Measurements from ENCODE around the gene CAMTA1.

Gene CAMTA1

DNA sequence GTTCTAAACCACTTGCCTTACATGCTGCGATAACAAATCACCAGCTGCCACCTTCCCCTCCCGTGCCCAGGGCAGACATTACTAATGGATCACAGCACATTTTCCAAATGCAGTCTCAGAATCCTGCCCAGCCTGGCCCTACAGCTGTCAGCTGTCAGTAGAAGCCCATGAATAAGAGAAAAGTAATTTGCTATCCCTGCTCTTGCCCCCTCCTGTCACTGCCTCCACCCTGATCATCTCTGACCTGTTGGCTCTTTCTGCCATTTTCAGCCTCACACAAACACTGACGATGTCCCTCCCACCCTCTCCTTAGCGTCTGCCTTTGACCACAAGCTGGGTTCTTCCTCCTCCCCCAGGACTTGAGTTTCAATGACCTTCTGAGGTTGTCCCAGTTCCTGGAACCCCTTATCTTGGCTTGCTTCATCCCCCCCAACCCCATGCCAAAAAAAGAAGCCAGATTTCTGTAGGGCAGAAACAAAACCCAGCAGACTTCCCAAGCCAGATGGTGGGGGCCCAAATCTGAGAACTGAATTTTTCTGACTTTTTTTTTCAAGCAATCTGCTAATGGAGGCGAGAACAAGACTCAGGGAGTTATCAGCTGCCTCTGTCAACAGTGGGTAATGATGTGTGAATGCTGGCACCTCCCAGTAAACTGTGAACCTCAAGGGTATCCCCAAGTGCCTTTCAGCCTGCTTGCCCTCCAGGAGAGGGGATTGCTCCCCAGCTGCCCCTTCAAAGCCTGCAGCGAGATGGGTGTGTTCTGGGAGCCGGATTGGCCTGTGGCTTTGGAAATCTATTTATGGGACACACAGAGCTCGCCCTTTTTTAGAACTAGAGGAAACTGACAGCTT is 769.4 kb downstream of the CAMTA1 start:
- CTCF ChIA-PET: no interaction called here
- no peak for TF ChIP-seq ARNT (IDR thresholded peaks at IDR 0.05)
- TF ChIP-seq TARDBP (IDR thresholded peaks at IDR 0.05): no peak
- TF ChIP-seq L3MBTL2 (conservative IDR thresholded peaks at IDR 0.05): no peak
- no peak for TF ChIP-seq BHLHE40 (IDR thresholded peaks at IDR 0.05; ENCODE audit: borderline replicate concordance)
- no peak for TF ChIP-seq FOXA1 (IDR thresholded peaks at IDR 0.05)
- TF ChIP-seq FOXM1 (IDR thresholded peaks at IDR 0.05; ENCODE audit: borderline replicate concordance): no peak
- TF ChIP-seq, protein P1, sequence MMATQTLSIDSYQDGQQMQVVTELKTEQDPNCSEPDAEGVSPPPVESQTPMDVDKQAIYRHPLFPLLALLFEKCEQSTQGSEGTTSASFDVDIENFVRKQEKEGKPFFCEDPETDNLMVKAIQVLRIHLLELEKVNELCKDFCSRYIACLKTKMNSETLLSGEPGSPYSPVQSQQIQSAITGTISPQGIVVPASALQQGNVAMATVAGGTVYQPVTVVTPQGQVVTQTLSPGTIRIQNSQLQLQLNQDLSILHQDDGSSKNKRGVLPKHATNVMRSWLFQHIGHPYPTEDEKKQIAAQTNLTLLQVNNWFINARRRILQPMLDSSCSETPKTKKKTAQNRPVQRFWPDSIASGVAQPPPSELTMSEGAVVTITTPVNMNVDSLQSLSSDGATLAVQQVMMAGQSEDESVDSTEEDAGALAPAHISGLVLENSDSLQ (IDR thresholded peaks at IDR 0.05): no peak
- TF ChIP-seq SP1 (IDR thresholded peaks at IDR 0.05): no peak
- no peak for TF ChIP-seq ZNF384 (IDR thresholded peaks at IDR 0.05)
- TF ChIP-seq ELF4 (IDR thresholded peaks at IDR 0.05): no peak
- TF ChIP-seq FOXK2 (IDR thresholded peaks at IDR 0.05): no peak
- TF ChIP-seq SUZ12 (IDR thresholded peaks at IDR 0.05): no peak
- no peak for TF ChIP-seq CTBP1 (IDR thresholded peaks at IDR 0.05; ENCODE audit: borderline replicate concordance)
- TF ChIP-seq LEF1 (IDR thresholded peaks at IDR 0.05; ENCODE audit: borderline replicate concordance): no peak
- TF ChIP-seq NFRKB (IDR thresholded peaks at IDR 0.05): no peak
- no peak for TF ChIP-seq HDGF (IDR thresholded peaks at IDR 0.05; ENCODE audit: borderline replicate concordance)
- POLR2A ChIA-PET: no interaction called here
- no peak for DNase-seq (ENCODE audit: extremely low spot score)

DNA sequence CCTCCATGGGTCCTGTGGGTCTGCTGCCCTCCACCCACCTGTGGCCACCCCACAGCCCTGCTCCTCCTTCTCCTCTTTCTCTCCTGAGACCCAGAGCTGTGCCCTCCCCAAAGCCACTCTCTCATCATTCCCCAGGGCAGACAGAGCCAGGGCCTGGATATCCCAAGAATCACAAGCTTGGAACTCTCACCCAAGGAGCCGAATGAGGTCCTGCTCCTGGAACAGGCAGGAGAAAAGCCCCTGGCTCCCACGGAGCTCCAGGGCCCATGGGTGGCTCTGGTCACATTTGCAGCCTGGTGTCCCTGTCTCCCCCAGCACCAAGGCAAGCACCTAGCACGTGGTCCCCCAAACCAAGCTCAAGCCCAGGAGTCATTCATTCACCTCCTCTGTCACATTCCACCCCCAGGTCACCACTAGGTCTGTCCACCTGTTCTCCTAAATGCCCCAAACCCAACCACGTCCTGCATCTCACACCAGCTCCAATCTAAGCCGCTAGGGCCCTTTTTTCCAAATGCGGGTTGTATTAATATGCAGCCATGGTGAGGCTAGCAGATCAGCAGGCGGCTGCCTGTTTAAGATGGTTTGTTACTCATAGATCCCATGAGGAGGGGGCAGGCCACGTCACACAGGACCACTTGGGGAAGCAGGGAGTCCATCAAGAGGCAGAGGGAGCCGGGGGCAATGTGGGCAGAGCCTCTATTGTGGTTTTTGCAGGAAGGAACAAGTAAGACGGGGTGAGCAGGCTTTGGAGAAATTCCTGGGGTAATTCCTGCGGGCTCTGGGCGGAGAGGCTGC is 770.3 kb downstream of the CAMTA1 start:
- ChIA-PET POLR2A (no interaction called here), CTCF (no interaction called here)
- TF ChIP-seq FOXA1 (IDR thresholded peaks at IDR 0.05) (no peak), HDGF (IDR thresholded peaks at IDR 0.05; ENCODE audit: borderline replicate concordance) (no peak), ELF4 (IDR thresholded peaks at IDR 0.05) (no peak), CTBP1 (IDR thresholded peaks at IDR 0.05; ENCODE audit: borderline replicate concordance) (no peak), ZNF384 (IDR thresholded peaks at IDR 0.05) (no peak), BHLHE40 (IDR thresholded peaks at IDR 0.05; ENCODE audit: borderline replicate concordance) (no peak), NFRKB (IDR thresholded peaks at IDR 0.05) (no peak), TARDBP (IDR thresholded peaks at IDR 0.05) (no peak), L3MBTL2 (conservative IDR thresholded peaks at IDR 0.05) (no peak)
- TF ChIP-seq, protein P1 (IDR thresholded peaks at IDR 0.05): no peak
- DNase-seq (ENCODE audit: extremely low spot score): no peak

DNA sequence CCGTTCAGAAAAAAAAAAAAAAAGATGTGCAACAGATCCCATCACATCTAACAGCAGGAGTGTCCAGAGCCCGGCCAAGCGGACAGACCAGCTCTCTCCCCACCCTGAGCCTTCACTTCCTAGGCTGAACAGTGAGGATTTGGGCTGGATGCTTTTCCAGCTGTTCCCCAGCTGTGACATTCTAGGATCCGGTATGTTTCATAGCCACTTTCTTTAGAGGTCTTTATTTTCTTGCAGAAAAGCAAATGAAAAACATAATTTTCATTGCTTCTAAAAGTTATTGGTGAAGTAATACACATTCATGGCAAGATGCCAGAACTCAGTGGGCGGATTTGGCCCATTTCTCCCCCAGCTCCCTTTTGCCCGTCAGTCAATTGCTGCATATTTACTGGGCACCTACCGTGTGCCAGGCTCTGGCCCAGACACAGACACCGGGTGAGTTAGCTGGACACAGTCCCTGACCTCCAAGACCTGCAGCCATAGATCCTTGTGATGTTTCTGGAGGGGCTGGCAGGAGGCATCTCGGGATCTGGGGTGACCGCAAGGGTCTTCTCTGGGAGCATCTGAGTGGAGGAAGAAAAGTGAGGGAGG is 772.1 kb downstream of the CAMTA1 start:
- CTCF ChIA-PET: no interaction called here
- POLR2A ChIA-PET: no interaction called here
- no peak for DNase-seq (ENCODE audit: extremely low spot score)
- TF ChIP-seq ARNT (IDR thresholded peaks at IDR 0.05) (no peak), FOXM1 (IDR thresholded peaks at IDR 0.05; ENCODE audit: borderline replicate concordance) (no peak), ELF4 (IDR thresholded peaks at IDR 0.05) (no peak), HDGF (IDR thresholded peaks at IDR 0.05; ENCODE audit: borderline replicate concordance) (no peak), FOXA1 (IDR thresholded peaks at IDR 0.05) (no peak), LEF1 (IDR thresholded peaks at IDR 0.05; ENCODE audit: borderline replicate concordance) (no peak)
- TF ChIP-seq, protein P1 (IDR thresholded peaks at IDR 0.05): no peak

DNA sequence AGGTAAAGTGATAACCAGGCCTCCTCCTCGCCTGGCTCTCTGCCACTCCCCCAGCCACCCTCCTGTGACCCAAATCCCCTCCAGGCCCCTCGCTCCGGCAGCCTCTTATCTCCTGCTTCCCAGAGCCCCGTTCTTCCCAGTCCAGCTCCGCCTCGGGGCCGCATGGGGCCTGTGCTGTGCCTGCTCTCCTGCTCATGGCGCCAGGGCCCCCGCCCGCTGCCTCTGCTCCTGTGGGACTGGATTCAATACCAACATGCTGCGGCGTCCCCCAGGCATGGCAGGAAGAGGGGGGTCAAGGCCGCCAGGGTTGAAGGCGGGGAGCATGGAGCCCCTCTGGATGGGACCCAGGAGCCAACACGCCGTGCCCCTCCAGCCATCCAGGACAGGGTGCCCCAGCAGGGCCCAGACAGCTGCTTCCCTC is 772.8 kb downstream of the CAMTA1 start:
- CTCF ChIA-PET: no interaction called here
- POLR2A ChIA-PET: no interaction called here
- no peak for TF ChIP-seq ARNT (IDR thresholded peaks at IDR 0.05)
- no peak for TF ChIP-seq SP1 (IDR thresholded peaks at IDR 0.05)
- TF ChIP-seq BHLHE40 (IDR thresholded peaks at IDR 0.05; ENCODE audit: borderline replicate concordance): no peak
- no peak for TF ChIP-seq TARDBP (IDR thresholded peaks at IDR 0.05)
- no peak for TF ChIP-seq SUZ12 (IDR thresholded peaks at IDR 0.05)
- no peak for TF ChIP-seq L3MBTL2 (conservative IDR thresholded peaks at IDR 0.05)
- TF ChIP-seq HDGF (IDR thresholded peaks at IDR 0.05; ENCODE audit: borderline replicate concordance): no peak
- no peak for TF ChIP-seq CTBP1 (IDR thresholded peaks at IDR 0.05; ENCODE audit: borderline replicate concordance)
- TF ChIP-seq FOXK2 (IDR thresholded peaks at IDR 0.05): no peak
- TF ChIP-seq, protein P1 (IDR thresholded peaks at IDR 0.05): no peak
- TF ChIP-seq ZNF384 (IDR thresholded peaks at IDR 0.05): no peak
- no peak for TF ChIP-seq ELF4 (IDR thresholded peaks at IDR 0.05)
- no peak for TF ChIP-seq NFRKB (IDR thresholded peaks at IDR 0.05)
- TF ChIP-seq FOXA1 (IDR thresholded peaks at IDR 0.05): no peak
- DNase-seq (ENCODE audit: extremely low spot score): no peak

DNA sequence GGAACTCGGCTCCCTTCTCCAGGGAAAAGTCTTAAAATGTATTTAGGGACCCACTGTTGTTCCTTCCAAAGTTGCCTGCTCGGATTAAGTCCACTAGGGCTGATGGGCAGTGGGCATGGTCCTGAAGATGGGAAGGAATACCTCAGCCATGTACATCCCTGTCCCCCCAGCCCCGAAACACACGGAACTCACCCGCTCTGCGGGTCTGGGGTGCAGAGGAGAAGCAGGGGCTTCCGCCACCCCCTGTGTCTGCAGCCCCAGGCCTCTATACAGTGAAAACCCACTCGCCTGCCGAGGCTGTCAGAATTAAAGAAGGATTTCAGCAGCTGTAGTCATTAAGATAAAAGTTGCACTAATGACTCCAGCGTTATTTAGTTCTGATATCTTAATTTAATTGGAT is 773.2 kb downstream of the CAMTA1 start:
- TF ChIP-seq LEF1 (IDR thresholded peaks at IDR 0.05; ENCODE audit: borderline replicate concordance) (no peak), ELF4 (IDR thresholded peaks at IDR 0.05) (no peak), TARDBP (IDR thresholded peaks at IDR 0.05) (no peak), SP1 (IDR thresholded peaks at IDR 0.05) (no peak), NFRKB (IDR thresholded peaks at IDR 0.05) (no peak), HDGF (IDR thresholded peaks at IDR 0.05; ENCODE audit: borderline replicate concordance) (no peak), ZNF384 (IDR thresholded peaks at IDR 0.05) (no peak), FOXA1 (IDR thresholded peaks at IDR 0.05) (no peak), SUZ12 (IDR thresholded peaks at IDR 0.05) (no peak), FOXM1 (IDR thresholded peaks at IDR 0.05; ENCODE audit: borderline replicate concordance) (no peak), ARNT (IDR thresholded peaks at IDR 0.05) (no peak), CTBP1 (IDR thresholded peaks at IDR 0.05; ENCODE audit: borderline replicate concordance) (no peak), FOXK2 (IDR thresholded peaks at IDR 0.05) (no peak), BHLHE40 (IDR thresholded peaks at IDR 0.05; ENCODE audit: borderline replicate concordance) (no peak)
- TF ChIP-seq, protein P1 (IDR thresholded peaks at IDR 0.05): no peak
- no peak for DNase-seq (ENCODE audit: extremely low spot score)
- ChIA-PET CTCF (interaction anchor here (0.6 kb wide), 1 partner anchor 18 kb away, joined by 3 read pairs; no protein-coding TSS in a partner anchor), POLR2A (no interaction called here)
